Ovary (tissue), 3 donors: ENCODE measurements around the gene METTL27.

Experiments
- EP300 ChIP-seq: sonication (generic); formaldehyde crosslinking; IDR thresholded peaks from one replicate; pipeline ENCODE4 v1.6.1; 2017; ENCODE audit warnings: antibody characterized with exemption
- POLR2A ChIP-seq: fragments of 450-650 bp; IDR thresholded peaks from one replicate; pipeline ENCODE4 v1.6.1; 2017; ENCODE audit warnings: antibody characterized with exemption, mild to moderate bottlenecking, moderate library complexity
- TF ChIP-seq, protein P1 (sequence below), 3 donors: fragments of 450-650 bp in 2 of 3; fragments of 200-600 bp in 1 of 3; IDR thresholded peaks; one replicate each; pipeline versions ENCODE4 v1.5.1 to v1.8.0; 2016 to 2022; ENCODE audit warnings: antibody characterized with exemption in 3 of 3, mild to moderate bottlenecking in 1 of 3
- donor health status: DM: no; HTN: no; CAD: no.

DNA sequence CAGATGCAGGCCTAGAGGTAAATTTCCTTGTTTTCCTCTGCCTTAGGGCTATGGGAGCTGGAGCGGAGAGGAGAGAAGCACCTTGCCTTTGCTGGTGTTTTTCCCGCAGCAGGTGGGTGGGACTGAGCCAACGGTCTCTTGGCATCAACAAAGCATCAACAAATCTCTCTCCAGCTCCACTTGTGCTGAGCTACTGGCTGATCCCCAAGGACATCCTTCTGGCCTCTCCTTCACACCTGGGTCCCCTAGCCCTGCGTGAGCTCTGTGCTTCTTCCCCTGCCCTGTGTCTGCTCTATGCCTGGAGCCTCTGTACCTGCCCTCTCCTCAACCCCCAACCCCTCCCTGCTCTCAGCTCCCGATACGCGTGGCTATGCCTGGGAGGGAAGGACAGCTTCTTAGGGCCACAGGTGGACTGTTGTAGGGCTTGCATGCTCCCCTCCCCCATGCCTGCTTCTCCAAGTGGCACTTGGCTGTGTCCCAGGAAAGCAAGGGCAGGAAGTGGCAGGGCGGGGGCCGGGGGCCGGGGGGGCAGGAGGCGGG lies 14.7 kb downstream of the METTL27 start:
- TF ChIP-seq, protein P1, sequence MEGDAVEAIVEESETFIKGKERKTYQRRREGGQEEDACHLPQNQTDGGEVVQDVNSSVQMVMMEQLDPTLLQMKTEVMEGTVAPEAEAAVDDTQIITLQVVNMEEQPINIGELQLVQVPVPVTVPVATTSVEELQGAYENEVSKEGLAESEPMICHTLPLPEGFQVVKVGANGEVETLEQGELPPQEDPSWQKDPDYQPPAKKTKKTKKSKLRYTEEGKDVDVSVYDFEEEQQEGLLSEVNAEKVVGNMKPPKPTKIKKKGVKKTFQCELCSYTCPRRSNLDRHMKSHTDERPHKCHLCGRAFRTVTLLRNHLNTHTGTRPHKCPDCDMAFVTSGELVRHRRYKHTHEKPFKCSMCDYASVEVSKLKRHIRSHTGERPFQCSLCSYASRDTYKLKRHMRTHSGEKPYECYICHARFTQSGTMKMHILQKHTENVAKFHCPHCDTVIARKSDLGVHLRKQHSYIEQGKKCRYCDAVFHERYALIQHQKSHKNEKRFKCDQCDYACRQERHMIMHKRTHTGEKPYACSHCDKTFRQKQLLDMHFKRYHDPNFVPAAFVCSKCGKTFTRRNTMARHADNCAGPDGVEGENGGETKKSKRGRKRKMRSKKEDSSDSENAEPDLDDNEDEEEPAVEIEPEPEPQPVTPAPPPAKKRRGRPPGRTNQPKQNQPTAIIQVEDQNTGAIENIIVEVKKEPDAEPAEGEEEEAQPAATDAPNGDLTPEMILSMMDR (IDR thresholded peaks at IDR 0.05) = no peak
- no peak for TF ChIP-seq POLR2A
- TF ChIP-seq EP300 = no peak
